HG02610 (cell line): Measurements from ENCODE around the gene PFDN2.

ENCODE experiments used
- ATAC-seq: cut with Tn5 transposase; IDR thresholded peaks from one replicate; pipeline ENCODE4 v1.9.1; 2021; ENCODE audit warnings: mild to moderate bottlenecking, moderate library complexity; ENCODE audit not compliant: unreplicated experiment

The PFDN2 gene

DNA sequence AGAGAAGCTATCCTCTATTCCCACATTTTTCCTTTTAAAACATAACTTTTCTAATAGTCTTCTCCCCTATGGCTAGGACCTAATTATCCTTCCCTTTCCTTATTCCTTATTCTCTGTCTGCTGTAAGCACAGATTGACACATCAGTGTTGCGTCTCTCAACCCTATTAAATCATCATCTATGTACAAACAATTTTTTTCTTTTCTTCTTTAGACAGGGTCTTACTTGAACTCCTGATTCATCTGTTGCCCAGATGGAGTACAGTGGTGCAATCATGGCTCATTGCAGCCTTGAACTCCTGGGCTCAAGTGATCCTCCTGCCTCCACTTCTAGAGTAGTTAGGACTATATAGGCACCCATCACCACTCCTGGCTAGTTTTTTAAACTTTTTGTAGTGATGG lies 11.4 kb downstream of the PFDN2 start:
- no peak for ATAC-seq

- no peak for ATAC-seq
These were observed 17.3 kb downstream of the PFDN2 start for GRCh38 chr1:161100556-161100955.

DNA sequence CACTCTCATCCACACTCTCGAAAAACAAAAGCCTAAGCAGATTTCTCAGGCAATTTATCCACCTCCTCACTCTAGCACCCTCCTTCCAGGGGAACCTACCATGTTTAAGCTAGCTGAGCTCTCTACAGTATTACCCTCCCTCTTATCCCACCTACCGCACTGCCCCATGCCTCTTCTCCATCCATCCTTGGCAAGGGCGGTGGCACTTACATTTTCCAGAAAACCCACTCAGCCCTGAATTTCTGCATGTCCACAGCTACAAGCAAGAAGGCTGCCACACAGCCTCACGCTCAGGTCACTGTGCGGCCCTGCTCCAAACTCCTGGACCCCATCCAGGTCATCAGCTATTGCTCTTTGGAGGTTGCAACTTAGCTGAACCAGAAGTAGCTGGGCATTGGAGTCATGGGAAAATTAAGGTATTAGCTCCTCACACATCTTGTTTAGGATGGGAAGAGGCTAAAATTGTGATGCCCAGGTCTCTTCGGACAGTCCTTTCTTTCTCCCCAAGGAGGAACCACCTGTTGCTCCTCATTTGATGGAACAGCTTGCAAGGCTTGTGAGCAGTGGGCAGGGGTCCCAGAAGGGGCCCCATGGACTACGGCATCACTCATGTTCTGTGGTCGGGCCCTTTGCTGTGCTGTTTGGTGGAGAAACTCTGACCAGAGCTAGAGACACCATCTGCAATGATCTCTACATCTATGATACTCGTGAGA lies 18.6 kb downstream of the PFDN2 start:
- ATAC-seq: no peak

GRCh38 chr1:161098210-161099068 lies 19.4 kb downstream of the PFDN2 start, which contains the start of gene KLHDC9:
KLHDC9 (plus strand) TSS chr1:161098361; CDS start chr1:161098536, 175 bp downstream.
- ATAC-seq: peak; percentile 69

DNA sequence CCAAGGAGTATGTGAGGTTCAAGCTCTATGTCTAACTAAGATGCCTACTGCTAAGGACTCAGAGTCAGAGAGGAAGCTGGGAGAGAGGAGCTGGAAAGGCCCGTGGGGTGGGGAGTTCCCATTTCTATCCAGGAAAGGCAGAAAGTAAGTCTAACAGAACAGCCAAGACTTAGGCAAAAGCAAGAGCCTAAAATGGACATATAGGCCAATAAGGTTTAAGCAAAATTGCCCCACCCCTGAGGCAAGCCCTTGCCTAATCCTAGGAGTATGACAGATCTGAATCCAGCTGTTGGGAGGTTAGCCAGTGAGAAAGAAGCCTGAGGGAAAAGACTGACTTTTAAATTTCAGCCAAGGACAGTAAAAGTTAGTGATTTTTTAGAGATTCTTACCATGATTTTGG lies 21.3 kb downstream of the PFDN2 start:
- no peak for ATAC-seq

DNA sequence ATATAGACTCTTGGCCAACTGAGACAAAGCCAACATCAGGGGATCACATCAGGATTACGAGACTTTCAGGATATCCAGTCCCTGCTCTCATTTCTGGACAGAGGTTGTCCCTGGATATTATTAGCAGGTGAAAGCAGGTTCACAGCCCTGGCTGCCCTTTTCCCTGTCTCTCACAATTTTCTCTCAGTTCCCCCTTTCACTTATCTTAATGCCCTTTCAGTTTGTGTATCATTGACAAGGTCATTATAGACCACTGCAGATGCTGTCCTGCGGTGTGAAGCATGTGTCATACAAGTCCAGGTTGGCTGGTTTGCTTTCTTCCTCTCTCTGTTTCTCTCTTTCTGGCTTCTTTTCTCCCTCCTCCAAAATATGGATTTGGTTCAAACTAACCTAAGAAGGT lies 21.8 kb downstream of the PFDN2 start:
- ATAC-seq: peak; percentile 43

DNA sequence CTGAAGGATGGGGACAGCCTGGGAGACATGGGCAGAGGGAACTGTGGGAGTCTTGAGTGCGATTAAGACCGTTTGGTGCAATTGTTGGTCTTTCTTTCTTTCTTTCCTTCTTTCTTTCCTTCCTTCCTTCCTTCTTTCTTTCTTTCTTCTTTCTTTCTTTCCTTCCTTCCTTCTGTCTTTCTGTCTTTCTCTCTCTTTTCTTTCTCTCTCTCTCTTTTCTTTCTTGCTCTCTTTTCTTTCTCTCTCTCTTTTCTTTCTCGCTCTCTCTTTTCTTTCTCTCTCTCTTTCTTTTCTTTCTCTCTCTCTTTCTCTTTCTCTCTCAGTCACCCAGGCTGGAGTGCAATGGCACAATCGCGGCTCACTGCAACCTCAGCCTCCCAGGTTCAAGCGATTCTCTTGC lies 22.6 kb downstream of the PFDN2 start:
- ATAC-seq: no peak

DNA sequence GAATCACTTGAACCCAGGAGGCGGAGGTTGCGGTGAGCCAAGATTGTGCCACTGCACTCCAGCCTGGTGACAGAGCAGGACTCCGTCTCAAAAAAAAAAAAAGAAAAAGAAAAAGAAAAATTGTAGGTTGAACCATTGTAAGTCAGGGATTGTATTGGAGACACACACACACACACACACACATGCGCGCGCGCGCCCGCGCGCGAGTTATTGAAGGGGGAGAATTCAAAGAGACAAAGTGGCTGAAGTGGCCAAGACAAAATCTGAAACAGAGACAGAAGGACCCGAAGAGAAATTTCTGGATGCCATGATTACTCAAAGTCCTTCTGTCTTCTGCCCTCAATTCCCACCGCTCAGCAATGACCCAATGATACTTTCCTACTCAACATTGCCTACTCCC lies 23.4 kb downstream of the PFDN2 start:
- no peak for ATAC-seq

DNA sequence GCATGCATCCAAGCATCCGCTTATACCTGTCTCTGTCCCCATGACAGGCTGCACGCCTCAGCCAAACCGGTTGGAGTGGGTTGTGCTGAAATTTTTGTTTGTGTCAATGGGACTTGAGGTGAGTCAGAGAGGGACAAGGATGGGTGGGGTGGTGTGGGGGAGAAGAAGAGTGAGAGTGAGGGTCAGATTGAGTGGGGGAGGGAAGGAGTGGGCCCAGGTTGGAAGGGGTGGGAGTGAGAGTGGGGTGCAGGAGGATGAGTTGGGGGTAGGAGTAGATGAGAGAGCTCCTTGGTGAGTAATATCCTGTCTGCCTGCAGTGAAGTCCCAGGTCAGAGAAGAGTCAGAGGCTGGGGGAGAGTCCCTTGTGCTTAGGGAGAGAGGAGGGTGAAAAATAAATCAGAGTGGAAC lies 25.2 kb downstream of the PFDN2 start:
- ATAC-seq: peak; percentile 40

- no peak for ATAC-seq
These were observed 25.9 kb downstream of the PFDN2 start for GRCh38 chr1:161091796-161092507.

DNA sequence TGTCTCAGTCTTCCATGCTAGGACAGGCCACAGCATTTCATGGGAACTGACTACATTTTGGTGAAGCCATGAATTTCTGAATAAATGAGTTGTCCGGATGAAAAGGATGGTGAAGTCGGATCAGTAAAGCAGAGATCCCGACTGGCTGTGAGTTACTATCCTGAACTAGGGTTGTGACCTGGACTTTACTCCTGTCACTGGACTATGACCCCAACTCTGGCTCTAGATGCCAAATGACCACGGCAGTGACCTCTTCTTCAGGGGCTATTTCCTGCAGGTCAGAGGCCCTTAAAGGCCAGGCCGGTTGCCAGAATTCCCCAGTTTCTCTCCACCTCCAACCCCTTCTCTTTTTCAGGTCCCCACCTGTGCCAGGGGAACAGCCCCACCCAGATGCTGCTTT lies 26.7 kb downstream of the PFDN2 start:
- no peak for ATAC-seq

DNA sequence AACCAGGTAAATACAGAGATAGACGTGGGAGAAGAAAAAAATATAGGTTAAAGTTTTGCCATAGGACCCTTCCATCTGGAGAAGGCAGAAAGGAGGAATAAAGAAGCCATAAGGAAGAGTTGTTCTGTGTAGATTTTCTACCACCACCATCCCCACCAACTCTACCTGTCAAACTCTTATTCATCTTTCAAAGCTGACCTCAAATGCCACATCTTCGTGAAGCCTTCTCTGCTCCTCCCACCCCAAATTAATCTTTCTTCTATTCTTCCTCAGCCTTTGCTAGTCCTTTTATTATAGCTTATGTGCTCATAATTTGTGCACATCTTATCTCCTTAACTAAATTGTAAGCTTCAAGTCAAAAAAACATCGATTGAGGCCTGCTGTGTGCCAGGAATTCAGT lies 27.2 kb downstream of the PFDN2 start:
- no peak for ATAC-seq

DNA sequence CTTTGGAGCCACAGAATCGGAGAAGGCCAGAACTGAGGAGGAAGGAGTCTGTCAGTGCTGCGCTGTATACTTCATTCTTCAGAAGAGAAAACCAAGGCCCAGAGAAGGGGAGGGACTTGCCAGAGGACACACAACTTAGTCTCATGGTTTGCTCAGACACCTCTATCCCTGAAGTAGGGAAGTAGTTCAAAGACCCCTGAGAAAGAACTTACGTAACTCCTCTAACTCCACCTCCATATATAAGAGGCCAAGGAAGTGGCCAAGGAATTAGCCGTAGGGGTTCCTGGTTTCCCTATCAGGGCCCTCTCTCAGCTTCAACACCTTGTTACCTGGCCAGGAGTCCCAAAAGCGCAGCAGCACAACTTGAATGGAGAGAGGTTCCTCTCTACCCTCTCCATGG lies 27.9 kb downstream of the PFDN2 start:
- no peak for ATAC-seq

GRCh38 chr1:161089251-161089924 lies 28.4 kb downstream of the PFDN2 start, which contains the start of gene NECTIN4:
NECTIN4 (minus strand) TSS chr1:161089558; CDS start chr1:161089296, 262 bp downstream.
- ATAC-seq: no peak

- ATAC-seq: no peak
These were observed 29.2 kb downstream of the PFDN2 start for GRCh38 chr1:161088587-161089110.

GRCh38 chr1:161086457-161086856 lies 31.4 kb downstream of the PFDN2 start:
- no peak for ATAC-seq

- no peak for ATAC-seq
These were observed 32.7 kb downstream of the PFDN2 start for GRCh38 chr1:161085165-161085564.

GRCh38 chr1:161084597-161084988 lies 33.2 kb downstream of the PFDN2 start:
- no peak for ATAC-seq

DNA sequence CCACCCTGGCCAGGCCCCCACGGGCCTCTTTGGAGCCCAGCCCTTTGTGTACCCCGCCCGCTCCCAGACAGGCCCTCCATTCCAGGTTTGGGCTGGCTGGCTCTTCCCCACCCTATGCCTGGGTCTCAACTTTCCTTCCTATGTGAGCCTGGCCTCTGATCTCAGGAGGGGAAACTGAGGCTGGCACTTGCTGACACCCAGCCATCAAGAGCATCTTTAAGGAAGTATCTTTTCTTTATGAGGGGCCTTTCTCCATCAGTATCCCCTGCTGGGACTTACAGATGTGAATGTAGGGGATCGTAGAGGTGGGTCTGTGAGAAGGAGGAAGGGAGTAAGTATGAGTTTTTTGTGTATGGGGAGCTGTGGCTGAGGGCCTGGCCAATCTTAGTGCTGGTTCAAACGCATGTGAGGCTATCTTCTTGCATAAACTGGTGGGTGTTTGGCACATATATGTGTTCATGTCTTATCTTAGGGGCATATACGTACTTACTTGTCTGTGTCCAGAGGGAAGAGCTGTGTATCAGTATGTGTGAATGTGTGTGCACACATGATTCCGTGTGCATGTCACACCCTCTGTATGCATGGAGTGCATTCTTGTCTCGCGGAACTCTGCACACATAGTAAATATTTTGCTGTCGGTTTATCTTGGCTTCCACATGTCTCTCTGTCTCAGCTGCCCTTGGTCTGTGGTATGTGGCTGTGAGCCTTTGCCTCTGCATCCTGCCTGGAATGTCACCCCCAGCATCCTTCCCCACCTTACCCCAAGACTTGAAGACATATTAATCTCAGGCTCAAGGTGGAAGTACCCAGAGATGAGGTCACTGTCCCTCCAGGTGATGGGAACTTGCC lies 33.9 kb downstream of the PFDN2 start:
- ATAC-seq: no peak
